ENCODE results near the gene ADAMTSL1.

ADAMTSL1 gene

GRCh38 chr9:18611971-18612370 is 138.0 kb downstream of the ADAMTSL1 start:
- DNase-seq = no peak

GRCh38 chr9:18614116-18614515 is 140.2 kb downstream of the ADAMTSL1 start:
- no peak for DNase-seq

GRCh38 chr9:18614651-18615050 is 140.7 kb downstream of the ADAMTSL1 start:
- no peak for DNase-seq

GRCh38 chr9:18616976-18617375 is 143.0 kb downstream of the ADAMTSL1 start:
- DNase-seq = no peak

- DNase-seq = no peak
Observed at GRCh38 chr9:18617759-18618158, 143.8 kb downstream of the ADAMTSL1 start.

DNA sequence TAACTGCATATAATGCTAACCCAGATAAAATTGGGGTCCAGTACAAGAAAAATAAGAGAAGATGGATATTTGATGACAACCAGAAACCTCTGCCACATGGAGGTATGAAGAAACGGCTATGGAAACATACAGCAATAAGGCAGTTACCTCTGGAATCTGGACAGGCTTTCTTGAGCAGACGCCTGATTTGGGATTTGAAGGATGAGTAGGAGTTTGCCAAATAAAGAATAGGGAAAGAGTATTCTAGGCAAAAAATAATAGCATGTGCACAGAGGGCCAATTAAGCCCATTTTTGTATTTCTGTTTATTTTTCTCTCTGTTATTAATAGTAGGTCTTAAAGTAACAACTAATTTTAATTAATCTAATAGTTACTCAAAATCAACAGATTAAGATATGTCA is 144.9 kb downstream of the ADAMTSL1 start:
- DNase-seq = no peak

DNA sequence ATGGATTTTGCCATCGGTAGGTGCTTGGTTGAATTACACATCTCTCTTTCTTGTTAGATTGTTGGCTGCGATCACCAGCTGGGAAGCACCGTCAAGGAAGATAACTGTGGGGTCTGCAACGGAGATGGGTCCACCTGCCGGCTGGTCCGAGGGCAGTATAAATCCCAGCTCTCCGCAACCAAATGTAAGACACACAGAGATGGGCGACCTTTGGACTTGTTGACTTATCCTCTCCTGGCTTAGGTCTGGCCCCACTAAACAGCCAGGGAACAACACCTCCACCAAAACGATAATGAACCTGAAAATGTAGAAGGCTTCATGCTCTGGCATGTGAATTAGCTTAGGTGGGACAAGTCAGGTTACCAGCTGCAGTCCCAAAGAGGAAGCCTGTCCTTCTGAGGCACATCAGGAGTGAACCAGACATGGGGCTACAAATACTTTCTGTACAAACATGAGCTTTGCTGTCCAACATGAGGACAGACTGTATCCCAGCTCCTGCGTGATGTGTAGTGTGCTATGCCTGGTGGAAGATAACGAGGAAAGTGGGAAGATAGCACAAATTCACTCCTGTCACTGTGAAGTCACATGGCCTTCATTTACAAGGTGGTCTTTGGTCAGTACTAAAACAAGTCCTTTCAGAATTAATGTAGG is 148.4 kb downstream of the ADAMTSL1 start:
- DNase-seq = no peak

GRCh38 chr9:18623221-18624079 is 149.5 kb downstream of the ADAMTSL1 start:
- no peak for DNase-seq

GRCh38 chr9:18626046-18626698 is 152.2 kb downstream of the ADAMTSL1 start:
- no peak for DNase-seq

DNA sequence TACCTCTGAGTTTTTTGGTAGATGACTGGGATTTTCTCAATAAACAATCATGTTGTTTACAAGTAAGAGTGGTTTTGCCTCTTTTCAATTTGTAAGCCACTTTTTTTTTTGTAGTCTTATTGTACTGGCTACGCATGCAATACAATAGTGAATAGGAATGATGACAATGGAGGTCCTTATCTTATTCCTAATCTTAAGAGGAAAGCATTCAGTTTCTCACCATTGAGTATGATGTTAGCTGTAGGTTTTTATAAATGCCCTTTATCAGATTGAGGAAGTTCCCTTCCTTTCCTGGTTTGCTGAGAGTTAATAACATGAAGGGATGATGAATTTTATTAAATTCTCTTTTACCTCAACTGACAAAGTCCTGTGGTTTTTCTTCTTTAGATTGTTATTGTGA is 155.2 kb downstream of the ADAMTSL1 start:
- DNase-seq = no peak

- no peak for DNase-seq
Observed at GRCh38 chr9:18632632-18633403, 158.9 kb downstream of the ADAMTSL1 start.

DNA sequence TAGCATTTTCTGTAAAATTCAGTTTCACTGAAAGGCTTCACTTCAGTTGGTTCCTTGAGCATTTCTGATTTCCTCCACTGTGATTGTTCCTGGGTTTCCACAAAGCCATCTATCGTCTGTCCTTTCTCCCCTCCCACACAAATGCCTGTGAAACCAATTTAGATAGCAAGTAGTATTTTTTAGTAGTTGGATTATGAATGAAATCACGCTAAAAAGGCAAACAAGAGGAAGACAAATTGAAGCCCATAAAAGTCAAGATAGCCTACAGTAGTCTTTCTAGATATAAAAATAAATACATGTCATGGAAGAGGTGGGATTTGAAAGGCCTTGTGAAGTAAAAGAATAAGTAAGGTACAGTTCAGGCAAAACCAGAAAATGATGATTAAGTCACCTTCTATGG is 162.8 kb downstream of the ADAMTSL1 start:
- no peak for DNase-seq

- no peak for DNase-seq
Observed at GRCh38 chr9:18638371-18639249, 164.7 kb downstream of the ADAMTSL1 start.

DNA sequence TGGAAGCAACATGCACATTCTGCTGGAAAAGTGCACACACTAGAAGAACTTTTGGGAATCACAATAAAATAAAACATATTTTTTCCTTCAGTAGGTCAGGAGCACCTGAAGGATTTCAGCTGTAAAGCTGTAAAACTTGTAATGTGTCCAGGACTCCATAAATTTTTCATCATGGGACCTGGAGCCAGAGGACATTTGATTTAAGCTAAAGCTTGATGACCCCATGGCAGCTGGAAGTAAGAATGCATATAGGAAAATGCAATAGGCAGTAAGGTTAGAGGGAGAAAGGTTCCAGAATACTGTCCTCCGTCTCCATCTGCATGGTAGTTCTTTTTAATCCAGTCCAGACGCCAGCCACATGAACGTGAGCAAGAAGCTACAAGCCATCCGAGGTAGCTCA is 166.0 kb downstream of the ADAMTSL1 start:
- no peak for DNase-seq

DNA sequence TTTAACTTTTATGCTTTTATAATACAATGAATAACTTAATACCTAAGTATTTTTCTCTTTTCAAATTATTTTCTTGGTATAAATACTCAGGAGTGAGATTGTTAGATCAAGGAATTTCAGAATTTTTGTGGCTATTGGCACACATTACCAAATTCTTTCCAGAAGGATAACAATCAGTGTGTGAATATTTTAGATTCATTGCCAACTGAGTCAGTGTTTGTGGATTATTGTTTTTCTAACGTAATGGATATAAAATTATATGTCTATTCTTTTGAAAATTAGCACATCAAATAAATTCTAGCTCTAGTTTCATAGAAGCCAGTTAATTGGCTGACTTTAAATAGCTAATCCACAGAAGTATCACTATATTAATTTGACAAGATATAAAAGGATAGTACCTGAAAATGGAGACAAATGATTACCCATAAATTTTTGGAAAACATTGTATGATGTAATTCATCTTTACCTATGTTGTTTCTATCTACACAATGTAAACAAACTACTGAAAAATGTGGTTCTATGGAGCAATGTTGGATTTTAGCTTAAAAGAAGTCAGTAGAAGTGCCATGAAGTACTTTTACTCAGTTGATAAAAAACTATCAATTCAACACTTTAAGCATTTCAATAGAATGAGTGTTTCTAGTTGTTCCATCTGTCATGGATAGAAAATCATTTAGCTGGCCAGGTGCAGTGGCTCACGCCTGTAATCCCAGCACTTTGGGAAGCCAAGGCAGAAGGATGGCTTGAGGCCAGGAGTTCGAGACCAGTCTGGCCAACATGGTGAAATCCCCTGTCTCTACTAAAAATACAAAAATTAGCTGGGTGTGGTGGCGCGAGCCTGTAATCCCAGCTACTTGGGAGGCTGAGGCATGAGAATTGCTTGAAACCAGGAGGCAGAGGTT is 185.1 kb downstream of the ADAMTSL1 start:
- no peak for DNase-seq

DNA sequence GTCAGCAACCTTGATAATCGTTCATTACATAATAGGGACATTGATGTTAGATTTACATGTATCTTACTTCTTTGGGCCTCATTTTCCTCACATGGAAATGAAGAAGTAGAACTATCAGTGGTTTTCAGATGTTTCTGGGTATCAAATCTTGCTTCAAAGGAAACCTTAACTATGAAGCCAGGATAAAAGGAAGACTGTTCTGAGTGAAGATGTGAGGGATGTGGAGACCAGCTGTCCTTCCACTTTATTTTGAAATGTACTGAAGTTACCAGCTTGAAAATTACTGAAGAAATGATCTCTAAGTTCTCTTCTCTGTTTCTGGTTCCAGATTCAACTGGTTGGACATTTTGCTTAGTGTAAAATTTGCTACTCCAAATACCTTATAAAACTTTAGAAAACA is 186.0 kb downstream of the ADAMTSL1 start:
- no peak for DNase-seq

GRCh38 chr9:18662320-18662719 is 188.4 kb downstream of the ADAMTSL1 start:
- DNase-seq = no peak

DNA sequence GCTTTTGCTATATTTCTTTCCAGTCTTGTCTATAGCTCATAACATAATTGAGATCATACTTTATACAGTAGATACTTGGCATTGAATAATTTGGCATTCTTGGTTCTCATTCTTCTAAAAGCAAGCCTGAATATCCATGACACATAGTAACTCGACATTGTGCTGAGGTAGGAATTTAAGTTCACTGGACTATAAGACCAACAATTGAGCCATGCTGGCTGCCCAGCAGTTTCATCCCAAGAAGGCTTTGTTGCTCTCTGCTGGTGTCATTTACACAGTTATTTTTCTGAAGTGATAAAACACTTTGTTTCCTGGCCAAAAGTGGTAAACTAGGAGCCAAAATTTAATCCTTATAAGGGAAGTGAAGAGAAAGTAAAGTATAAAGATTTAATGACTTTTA is 192.0 kb downstream of the ADAMTSL1 start:
- no peak for DNase-seq

GRCh38 chr9:18666348-18666747 is 192.4 kb downstream of the ADAMTSL1 start:
- no peak for DNase-seq

GRCh38 chr9:18666986-18667772 is 193.2 kb downstream of the ADAMTSL1 start:
- DNase-seq = no peak

Data from CD4-positive, alpha-beta T cell treated with Interleukin-1 beta for 1 hour (primary cell).